HG02763 (cell line): ENCODE data around the gene C1orf174.

Source experiments
- ATAC-seq: cut with Tn5 transposase; IDR thresholded peaks from one replicate; pipeline ENCODE4 v1.9.1; 2021; ENCODE audit warnings: mild to moderate bottlenecking, moderate library complexity; ENCODE audit not compliant: unreplicated experiment

The C1orf174 gene

DNA sequence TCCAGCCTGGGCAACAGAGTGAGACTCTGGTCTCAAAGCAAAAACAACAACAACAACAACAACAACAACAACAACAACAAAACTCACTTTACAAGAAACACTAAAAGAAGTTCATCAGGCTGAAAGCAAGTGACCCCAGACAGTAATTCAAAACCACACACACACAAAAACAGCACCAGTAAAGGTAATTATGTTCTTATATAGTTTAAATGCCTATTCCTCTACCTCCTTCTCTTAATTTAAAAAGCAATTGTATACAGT is 1.7 kb downstream of the C1orf174 start:
- no peak for ATAC-seq

DNA sequence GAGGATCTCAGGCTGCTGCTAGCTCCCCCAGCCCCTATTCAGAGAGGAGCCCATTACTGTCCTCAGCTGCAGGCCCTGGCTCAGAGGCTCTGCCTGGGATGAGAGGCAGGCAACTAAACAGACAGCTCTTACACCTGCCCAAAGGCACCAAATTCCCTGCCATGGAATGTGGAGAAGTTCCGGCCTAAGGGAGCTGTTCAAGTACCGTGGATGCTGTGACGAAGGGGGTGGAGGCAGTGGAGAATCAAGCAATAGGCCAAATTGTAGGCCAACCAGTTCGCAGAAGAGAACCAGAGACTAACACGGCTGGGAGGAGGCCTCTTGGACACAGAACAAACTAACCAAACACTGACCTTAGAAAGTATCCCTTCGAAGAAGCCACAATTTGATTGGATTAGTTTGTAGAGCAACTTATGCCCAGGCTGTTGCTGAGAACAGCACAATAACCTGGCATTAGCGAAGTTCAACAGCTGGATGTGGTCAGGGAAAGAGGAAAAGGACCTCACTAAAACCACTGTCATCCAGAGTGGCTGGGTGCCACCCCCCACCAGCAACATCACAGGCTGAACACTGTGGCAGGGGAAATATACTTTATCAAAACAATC is 3.6 kb downstream of the C1orf174 start:
- ATAC-seq, result no peak

- ATAC-seq, result no peak
These were observed 4.1 kb downstream of the C1orf174 start for GRCh38 chr1:3895951-3896325.

GRCh38 chr1:3895279-3895950 is 4.7 kb downstream of the C1orf174 start:
- ATAC-seq, result no peak

GRCh38 chr1:3894626-3895278 is 5.3 kb downstream of the C1orf174 start:
- ATAC-seq, result no peak

GRCh38 chr1:3893190-3893589 is 6.9 kb downstream of the C1orf174 start:
- ATAC-seq, result no peak

GRCh38 chr1:3892748-3893147 is 7.3 kb downstream of the C1orf174 start:
- ATAC-seq, result no peak

DNA sequence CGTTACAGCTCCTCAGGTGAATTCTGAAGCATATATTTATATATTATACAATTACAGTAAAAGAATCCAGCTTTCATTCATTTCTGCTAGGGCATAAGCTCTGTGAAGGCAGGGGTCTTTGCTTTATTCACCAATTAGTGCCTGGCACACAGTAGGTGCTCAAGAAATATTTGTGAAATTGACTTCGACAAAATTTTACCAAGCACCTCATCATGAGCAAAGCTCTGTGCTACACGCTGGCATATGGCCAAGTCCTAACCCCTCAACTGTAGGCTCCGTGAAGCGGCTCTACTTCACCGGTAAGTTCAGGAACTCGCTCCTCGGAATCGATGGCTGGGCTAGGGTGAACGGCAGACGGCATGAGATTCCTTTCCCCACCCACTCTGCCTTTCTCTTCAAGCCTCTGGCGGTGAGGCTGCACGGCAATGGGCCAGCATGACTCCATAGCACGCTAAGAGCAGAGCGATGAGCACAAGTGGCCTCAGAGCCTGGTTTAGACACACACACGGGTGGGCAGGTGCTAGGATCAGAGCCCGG is 8.7 kb downstream of the C1orf174 start:
- no peak for ATAC-seq

DNA sequence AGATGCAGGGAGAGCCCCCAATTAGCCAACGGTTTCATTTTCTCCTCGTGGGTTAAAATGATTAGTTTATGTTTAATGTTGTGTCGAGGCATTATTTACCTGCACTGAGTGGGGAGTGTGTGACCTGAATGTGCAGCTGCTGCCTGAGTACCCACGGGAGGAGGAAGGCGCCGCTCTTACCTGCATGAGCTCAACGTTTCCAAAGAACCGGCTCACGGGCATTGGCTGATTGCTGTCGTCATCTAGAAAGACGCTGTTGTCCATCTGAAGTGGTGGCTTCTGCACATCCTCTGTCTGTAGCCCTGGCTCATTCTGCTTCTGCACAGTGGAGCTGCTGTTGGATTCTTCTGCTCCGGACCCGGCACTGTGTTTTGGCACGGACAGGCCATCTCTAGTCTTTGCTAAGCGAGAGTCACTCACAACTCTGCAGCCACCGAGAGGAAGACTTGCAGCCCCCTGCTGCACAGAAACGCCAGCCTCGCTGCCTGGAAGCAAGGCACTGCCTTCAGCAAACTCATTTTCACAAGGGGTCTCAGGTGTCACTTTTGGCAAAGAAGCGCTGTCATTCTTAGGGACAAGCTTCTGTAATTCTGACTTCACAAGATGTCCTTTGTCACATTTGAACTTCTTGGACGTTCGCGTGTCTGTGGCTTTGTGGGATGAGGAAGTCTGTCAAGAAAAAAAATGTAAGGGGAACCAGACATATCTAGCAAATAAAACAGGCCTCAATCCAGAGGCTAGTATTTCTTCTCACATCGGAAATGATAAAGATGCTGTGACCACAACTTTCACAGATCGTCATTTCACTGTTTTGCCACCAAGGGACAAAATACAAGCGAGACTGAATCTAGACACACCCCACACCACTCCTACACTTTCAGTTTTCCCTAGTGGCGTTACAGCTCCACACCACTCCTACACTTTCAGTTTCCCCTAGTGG is 9.4 kb downstream of the C1orf174 start:
- no peak for ATAC-seq

- ATAC-seq, result no peak
These were observed 10.1 kb downstream of the C1orf174 start for GRCh38 chr1:3889936-3890335.

DNA sequence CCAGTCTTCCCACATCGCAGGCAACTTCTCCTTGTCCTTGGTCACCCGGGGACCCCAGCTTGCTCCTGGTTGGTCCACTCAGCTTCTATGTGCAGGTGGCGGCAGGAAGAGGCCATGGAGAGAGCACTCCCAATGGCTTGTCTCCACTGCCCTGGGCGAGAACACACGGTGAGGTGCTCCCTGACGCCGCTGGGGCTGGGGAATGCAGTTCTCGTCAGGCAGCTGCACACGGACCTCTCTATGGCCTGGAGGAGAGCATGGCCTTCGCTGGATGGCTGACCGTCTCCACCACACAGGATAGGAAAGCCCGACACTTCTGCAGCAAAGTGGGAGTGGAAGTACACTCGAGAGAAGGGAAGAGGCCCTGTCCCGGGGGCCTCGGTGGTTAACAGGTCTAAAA is 11.8 kb downstream of the C1orf174 start:
- ATAC-seq, result no peak

DNA sequence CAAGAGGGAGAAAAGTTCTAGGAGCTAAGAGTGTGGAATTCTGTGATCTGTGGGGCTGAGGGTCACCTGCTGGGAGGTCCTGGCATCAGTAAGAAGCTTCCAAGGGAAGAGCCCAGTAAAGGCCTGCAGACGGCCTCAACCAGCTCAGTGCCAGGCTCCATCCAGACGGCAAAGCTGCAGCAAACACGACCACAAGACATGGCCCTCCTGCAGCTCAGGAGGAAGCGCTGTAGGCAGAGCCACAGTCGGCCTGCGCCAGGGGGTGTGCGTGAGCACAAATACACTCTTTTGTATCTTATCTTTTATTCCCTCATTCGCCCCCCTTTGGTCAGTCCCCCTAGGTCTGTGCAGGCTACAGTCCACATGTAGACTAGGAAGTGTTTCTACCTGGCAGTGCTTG is 13.4 kb downstream of the C1orf174 start:
- no peak for ATAC-seq

GRCh38 chr1:3886106-3886670 is 13.9 kb downstream of the C1orf174 start:
- no peak for ATAC-seq

DNA sequence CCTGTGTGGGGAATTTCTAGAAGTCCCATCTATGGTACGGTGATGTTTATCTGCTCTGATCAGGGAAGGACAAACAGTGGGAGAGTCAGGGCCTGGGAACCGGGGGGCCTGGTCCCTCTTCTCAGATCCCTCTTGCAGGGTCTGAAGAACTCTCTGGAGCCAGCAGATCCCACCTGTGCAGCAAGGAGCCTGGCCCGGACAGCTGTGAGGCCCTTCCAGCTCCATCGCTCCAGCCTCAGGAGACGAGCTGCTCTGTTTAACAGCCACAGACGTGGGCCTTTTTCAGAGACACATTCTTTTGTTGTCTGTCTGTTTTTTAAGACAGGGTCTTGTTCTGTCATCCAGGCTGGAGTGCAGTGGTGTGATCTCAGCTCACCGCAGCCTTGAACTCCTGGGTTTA is 14.5 kb downstream of the C1orf174 start:
- ATAC-seq, result no peak

GRCh38 chr1:3884966-3885365 is 15.1 kb downstream of the C1orf174 start:
- ATAC-seq, result no peak

DNA sequence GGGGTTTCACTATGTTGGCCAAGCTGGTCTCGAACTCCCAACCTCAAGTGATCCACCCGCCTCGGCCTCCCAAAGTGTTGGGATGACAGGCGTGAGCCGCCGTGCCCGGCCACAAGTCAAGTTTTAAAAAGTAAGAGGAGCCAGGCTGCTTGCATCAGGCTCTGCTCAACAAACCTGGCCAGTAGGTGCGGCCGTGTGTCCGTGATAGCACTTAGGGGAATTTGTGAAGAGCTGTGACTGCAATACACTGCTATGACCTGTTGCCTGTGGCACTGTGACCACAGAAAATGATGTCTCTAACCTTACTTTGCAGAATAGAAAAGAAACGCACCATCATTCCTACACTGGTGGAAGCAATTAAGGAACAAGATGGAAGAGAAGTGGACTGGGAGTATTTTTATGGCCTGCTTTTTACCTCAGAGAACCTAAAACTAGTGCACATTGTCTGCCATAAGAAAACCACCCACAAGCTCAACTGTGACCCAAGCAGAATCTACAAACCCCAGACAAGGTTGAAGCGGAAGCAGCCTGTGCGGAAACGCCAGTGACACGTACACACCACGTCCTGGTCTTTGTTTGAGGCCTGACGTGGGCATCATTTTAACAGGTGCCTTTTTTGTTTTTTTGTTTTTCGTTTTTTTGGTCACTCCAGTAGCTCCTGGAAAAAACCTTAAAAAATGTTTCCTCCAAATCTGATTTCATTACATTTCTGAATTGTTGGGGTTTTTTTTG is 16.7 kb downstream of the C1orf174 start:
- no peak for ATAC-seq

GRCh38 chr1:3881193-3881480 is 18.9 kb downstream of the C1orf174 start:
- no peak for ATAC-seq

DNA sequence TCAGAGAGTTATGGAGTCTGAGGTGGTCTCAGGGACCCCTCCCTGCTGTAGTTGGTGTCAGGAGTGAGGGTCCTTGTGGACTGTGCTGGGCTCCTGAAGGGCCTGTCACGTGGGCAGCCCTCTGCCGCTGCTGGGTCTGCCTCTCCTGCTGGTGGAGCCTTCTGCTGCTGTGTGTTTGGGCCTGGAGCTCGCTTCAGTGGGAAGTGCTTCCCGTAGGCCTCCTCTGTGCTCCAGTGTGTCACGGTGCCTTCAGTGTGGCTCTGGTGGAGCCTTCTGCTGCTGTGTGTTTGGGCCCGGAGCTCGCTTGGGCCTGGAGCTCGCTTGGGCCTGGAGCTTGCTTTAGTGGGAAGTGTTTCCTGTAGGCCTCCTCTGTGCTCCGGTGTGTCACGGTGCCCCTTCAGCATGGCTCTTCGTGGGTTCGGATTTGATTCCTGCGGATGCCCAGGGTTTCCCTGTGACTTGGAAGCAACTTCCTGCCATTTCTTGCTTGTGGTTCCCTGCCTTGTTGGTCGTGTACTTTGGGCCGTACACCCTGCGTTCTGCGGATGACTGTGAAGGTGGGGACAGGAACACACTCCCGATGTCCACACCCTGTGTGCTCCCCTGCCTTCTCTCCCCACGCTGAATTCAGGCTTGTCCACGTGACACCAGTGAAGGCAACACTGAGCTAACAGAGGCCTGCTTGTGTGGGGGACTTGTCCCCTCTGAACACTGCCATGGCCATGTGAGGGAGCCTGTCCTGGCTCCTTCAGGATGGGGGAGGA is 19.5 kb downstream of the C1orf174 start:
- ATAC-seq, result no peak

GRCh38 chr1:3879787-3880428 is 20.2 kb downstream of the C1orf174 start:
- ATAC-seq, result no peak
